HepG2 (cell line): Measurements from ENCODE around the gene SBSN. TPM values are rescaled to one million over a fixed set of nuclear protein-coding genes. Genes with fewer than 3 reads are reported as not detected.
A peak's percentile ranks its signal among the peaks of the same experiment; 100 is the strongest.

Source experiments
- AGO1 ChIP-seq: fragments of 200-400 bp; formaldehyde crosslinking; IDR thresholded peaks from 2 replicates; pipeline ENCODE4 v1.6.1; 2017; ENCODE audit warnings: mild to moderate bottlenecking, low read depth, low read length, moderate library complexity; ENCODE audit not compliant: poor library complexity, severe bottlenecking
- CTCF ChIP-seq: sonication (generic); formaldehyde crosslinking; IDR thresholded peaks from 2 replicates; pipeline ENCODE4 v1.5.0; 2020; ENCODE audit warnings: mild to moderate bottlenecking, missing genetic modification reagents, moderate library complexity
- E2F1 ChIP-seq: sonication (generic); formaldehyde crosslinking; IDR thresholded peaks from 2 replicates; pipeline ENCODE4 v1.5.0; 2020; ENCODE audit warnings: missing genetic modification reagents
- GABPA ChIP-seq, 2 experiments: IDR thresholded peaks; 2 replicates each; pipeline ENCODE4 v1.6.1; 2011 to 2016; ENCODE audit warnings: low read depth in 2 of 2, low read length in 1 of 2, missing biosample characterization in 1 of 2, missing genetic modification characterization in 1 of 2
- GFI1 ChIP-seq: sonication (generic); formaldehyde crosslinking; IDR thresholded peaks from 2 replicates; pipeline ENCODE4 v1.5.0; 2020; ENCODE audit warnings: missing genetic modification reagents, mild to moderate bottlenecking, borderline replicate concordance
- IKZF5 ChIP-seq: IDR thresholded peaks from 2 replicates; pipeline ENCODE4 v1.6.1; 2018; ENCODE audit warnings: missing genetic modification reagents, mild to moderate bottlenecking, missing compliant biosample characterization
- MEF2D ChIP-seq: sonication (generic); formaldehyde crosslinking; IDR thresholded peaks from 2 replicates; pipeline ENCODE4 v1.5.1; 2020; ENCODE audit warnings: mild to moderate bottlenecking, missing genetic modification reagents
- MTA1 ChIP-seq: sonication (generic); formaldehyde crosslinking; IDR thresholded peaks from 2 replicates; pipeline ENCODE4 v1.4.0; 2020; ENCODE audit warnings: missing genetic modification reagents, mild to moderate bottlenecking, borderline replicate concordance
- MXD1 ChIP-seq: sonication (generic); formaldehyde crosslinking; IDR thresholded peaks from 2 replicates; pipeline ENCODE4 v1.4.0; 2020; ENCODE audit warnings: mild to moderate bottlenecking, missing genetic modification reagents
- NFATC3 ChIP-seq: sonication (generic); formaldehyde crosslinking; IDR thresholded peaks from 2 replicates; pipeline ENCODE4 v1.5.1; 2020; ENCODE audit warnings: mild to moderate bottlenecking, missing genetic modification reagents
- NFYB ChIP-seq: sonication (generic); formaldehyde crosslinking; IDR thresholded peaks from 2 replicates; pipeline ENCODE4 v1.4.0; 2020; ENCODE audit warnings: missing genetic modification reagents
- NPAS2 ChIP-seq: sonication (generic); formaldehyde crosslinking; IDR thresholded peaks from 2 replicates; pipeline ENCODE4 v1.8.0; 2022; ENCODE audit warnings: mild to moderate bottlenecking, missing genetic modification reagents, borderline replicate concordance
- SIX1 ChIP-seq: sonication (generic); formaldehyde crosslinking; IDR thresholded peaks from 2 replicates; pipeline ENCODE4 v1.4.0; 2020; ENCODE audit warnings: missing genetic modification reagents, borderline replicate concordance
- THAP8 ChIP-seq: sonication (generic); formaldehyde crosslinking; IDR thresholded peaks from 2 replicates; pipeline ENCODE4 v1.5.1; 2020; ENCODE audit warnings: missing genetic modification reagents, mild to moderate bottlenecking, borderline replicate concordance
- UBTF ChIP-seq: sonication (generic); formaldehyde crosslinking; IDR thresholded peaks from 2 replicates; pipeline ENCODE4 v1.4.0; 2020; ENCODE audit warnings: mild to moderate bottlenecking, missing genetic modification reagents
- XBP1 ChIP-seq: sonication (generic); formaldehyde crosslinking; IDR thresholded peaks from 2 replicates; pipeline ENCODE4 v1.5.0; 2020; ENCODE audit warnings: missing genetic modification reagents
- YEATS4 ChIP-seq: sonication (generic); formaldehyde crosslinking; IDR thresholded peaks from 2 replicates; pipeline ENCODE4 v1.4.0; 2020; ENCODE audit warnings: missing genetic modification reagents, borderline replicate concordance
- ZNF496 ChIP-seq: sonication (generic); formaldehyde crosslinking; IDR thresholded peaks from 2 replicates; pipeline ENCODE4 v1.8.1; 2023; ENCODE audit warnings: mild to moderate bottlenecking, moderate library complexity, missing genetic modification reagents; ENCODE audit not compliant: insufficient replicate concordance
- ZNF564 ChIP-seq: sonication (generic); formaldehyde crosslinking; IDR thresholded peaks from 2 replicates; pipeline ENCODE4 v1.8.1; 2023; ENCODE audit warnings: mild to moderate bottlenecking, missing genetic modification reagents
- ZNF569 ChIP-seq: sonication (generic); formaldehyde crosslinking; IDR thresholded peaks from 2 replicates; pipeline ENCODE4 v1.5.0; 2020; ENCODE audit warnings: mild to moderate bottlenecking, missing genetic modification reagents, moderate library complexity, borderline replicate concordance
- polyA plus RNA-seq, 8 experiments: library from polyadenylated mRNA; depleted of rRNA in 3 of 8; stranded (reverse) in 7 of 8; unstranded in 1 of 8; fragments of >200 nt; fragmentation: Illumina TruSeq in 4 of 8; extraction: Trizol in 4 of 8; gene quantifications; 2 replicates each; pipeline versions ENCODE4 v1.2.1 to v1.2.3, GENCODE V29; 2011 to 2016; ENCODE audit warnings: low read depth in 4 of 8, missing spikeins in 1 of 8, mixed read lengths in 1 of 8; ENCODE audit not compliant: insufficient read depth in 1 of 8
- total RNA-seq, 5 experiments: library from RNA; depleted of rRNA; stranded (reverse); fragments of >200 nt; fragmentation: Illumina TruSeq; extraction: Trizol; gene quantifications; 2 replicates each; pipeline ENCODE4 v1.2.3, GENCODE V29; 2016; ENCODE audit warnings: low read depth in 1 of 5

SBSN gene
- total and polyA plus RNA-seq, 2 of the 13 experiments (the other 11 are each of a cell fraction or from before 2014, with no cell fraction given), result not detected

GRCh38 chr19:35569281-35569781 is 41.2 kb upstream of the SBSN start (continued):
- TF ChIP-seq UBTF (0 out of 2 replicates have a peak, but pooled peaks have one; percentile 39), GABPA (IDR thresholded peaks at IDR 0.05; ENCODE audit: low read depth, low read length) (no peak), GABPA (CRISPR knock-in tag; IDR thresholded peaks at IDR 0.05; ENCODE audit: low read depth) (no peak), SIX1 (CRISPR knock-in tag) (peak; percentile 44; the same call in 1 of the 2 replicates), MXD1 (CRISPR knock-in tag) (no peak), XBP1 (CRISPR knock-in tag) (no peak), GFI1 (CRISPR knock-in tag) (peak; percentile 86; the same call in 1 of the 2 replicates), CTCF (CRISPR knock-in tag) (0 out of 2 replicates have a peak, but pooled peaks have one; percentile 8), MEF2D (CRISPR knock-in tag) (no peak), YEATS4 (CRISPR knock-in tag) (no peak), E2F1 (CRISPR knock-in tag) (peak; percentile 37; the same call in 1 of the 2 replicates), THAP8 (CRISPR knock-in tag) (no peak), ZNF564 (CRISPR knock-in tag) (peak; percentile 61; the same call in 1 of the 2 replicates), NPAS2 (CRISPR knock-in tag) (no peak), AGO1 (no peak), ZNF496 (CRISPR knock-in tag) (no peak), IKZF5 (CRISPR knock-in tag) (peak; percentile 30; the same call in 1 of the 2 replicates), NFATC3 (CRISPR knock-in tag) (no peak), MTA1 (CRISPR knock-in tag) (peak; percentile 99), NFYB (CRISPR knock-in tag) (no peak), ZNF569 (CRISPR knock-in tag) (no peak)
